ENCODE measurements around the gene PDE3B. TPM values are rescaled to one million over a fixed set of nuclear protein-coding genes. Genes with fewer than 3 reads are reported as not detected.

Gene PDE3B
- total RNA-seq, 6 donors from 2014 or later, result 19.3 to 62.7 (median 25.2) TPM

DNA sequence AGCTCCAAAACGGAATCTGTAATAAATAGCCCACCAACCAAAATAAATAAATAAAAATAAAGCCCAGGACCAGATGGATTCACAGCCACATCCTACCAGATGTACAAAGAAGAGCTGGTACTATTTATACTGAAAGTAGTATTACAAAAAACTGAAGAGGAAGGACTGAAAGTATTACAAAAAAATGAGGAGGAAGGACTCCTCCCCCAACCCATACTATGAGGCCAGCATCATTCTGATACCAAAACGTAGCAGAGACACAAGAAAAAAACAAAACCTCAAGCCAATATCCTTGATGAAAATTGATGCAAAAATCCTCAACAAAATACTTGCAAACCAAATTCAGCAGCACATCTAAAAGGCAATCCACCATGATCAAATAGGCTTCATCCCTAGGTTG, 183.0 kb downstream of the PDE3B start:
- H3K36me3 ChIP-seq, result peaks cover 0 to 13% (median 5%) of the 10 kb centered on the region in 4 donors
- H3K9me3 ChIP-seq, result no peaks in the 10 kb centered on the region
- TF ChIP-seq EP300 (IDR thresholded peaks at IDR 0.05) (no peak), POLR2A (IDR thresholded peaks at IDR 0.05) (no peak), POLR2AphosphoS5 (IDR thresholded peaks at IDR 0.05) (no peak)
- TF ChIP-seq, protein P1, sequence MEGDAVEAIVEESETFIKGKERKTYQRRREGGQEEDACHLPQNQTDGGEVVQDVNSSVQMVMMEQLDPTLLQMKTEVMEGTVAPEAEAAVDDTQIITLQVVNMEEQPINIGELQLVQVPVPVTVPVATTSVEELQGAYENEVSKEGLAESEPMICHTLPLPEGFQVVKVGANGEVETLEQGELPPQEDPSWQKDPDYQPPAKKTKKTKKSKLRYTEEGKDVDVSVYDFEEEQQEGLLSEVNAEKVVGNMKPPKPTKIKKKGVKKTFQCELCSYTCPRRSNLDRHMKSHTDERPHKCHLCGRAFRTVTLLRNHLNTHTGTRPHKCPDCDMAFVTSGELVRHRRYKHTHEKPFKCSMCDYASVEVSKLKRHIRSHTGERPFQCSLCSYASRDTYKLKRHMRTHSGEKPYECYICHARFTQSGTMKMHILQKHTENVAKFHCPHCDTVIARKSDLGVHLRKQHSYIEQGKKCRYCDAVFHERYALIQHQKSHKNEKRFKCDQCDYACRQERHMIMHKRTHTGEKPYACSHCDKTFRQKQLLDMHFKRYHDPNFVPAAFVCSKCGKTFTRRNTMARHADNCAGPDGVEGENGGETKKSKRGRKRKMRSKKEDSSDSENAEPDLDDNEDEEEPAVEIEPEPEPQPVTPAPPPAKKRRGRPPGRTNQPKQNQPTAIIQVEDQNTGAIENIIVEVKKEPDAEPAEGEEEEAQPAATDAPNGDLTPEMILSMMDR (IDR thresholded peaks at IDR 0.05), result no peak
- no peak overlapping the region for H3K27ac ChIP-seq
- 77 to 84% methylated on average over 2 of the region's 2 CpGs for WGBS, 2 donors
- DNase-seq (no peak), ATAC-seq (ENCODE audit: low FRiP score in 2 of 2) (no peak)
- H3K27me3 ChIP-seq, result no peaks in the 10 kb centered on the region
- no peaks in the 10 kb centered on the region for H3K4me1 ChIP-seq
- H3K4me3 ChIP-seq, result no peak overlapping the region

DNA sequence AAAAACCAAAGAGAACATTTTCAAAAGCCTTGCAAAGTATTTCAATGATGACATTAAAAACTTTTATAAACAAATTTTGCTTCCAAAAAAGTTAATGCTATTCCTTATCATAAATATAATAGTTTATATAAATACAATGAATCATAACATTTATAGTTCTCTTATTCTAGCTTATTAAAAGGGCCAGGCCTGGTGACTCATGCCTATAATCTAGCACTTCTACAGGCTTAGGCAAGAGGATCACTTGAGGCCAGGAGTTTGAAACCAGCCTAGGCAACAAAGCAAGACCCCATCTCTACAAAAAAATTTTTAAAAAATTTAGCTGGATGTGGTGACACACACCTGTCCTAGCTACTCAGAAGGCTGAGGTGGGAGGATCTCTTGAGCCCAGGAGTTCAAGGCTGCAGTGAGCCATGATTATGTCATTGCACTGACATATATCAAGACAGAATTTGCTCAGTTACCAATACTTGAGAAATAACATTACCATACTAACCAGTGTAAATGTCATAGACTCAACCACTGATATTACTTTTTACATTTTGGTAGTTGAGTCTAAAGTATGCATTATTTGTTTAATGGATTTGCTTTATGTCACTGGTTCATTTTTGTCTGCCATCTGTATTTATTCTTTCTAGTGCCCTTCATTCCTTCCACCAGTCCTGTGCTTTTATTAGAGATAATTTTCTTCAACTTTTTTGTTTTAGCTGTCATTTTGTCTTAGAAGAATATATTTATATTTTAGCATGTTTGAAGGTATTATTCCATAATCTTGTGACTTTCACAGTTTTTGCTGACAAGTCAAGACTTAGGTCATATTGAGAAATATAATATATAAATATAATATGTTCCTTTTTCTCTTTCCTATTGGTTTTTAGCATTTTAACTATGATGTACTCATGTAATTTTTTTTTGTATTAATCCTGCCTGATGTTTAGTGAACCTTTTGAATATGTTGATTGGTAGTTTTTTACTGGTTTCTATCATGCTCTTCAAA, 192.2 kb downstream of the PDE3B start:
- Histone ChIP-seq H3K36me3 (no peaks in the 10 kb centered on the region), H3K4me1 (no peaks in the 10 kb centered on the region), H3K27ac (no peak overlapping the region), H3K4me3 (no peak overlapping the region), H3K9me3 (no peaks in the 10 kb centered on the region), H3K27me3 (no peaks in the 10 kb centered on the region)
- no peak for ATAC-seq (ENCODE audit: low FRiP score in 2 of 2)
- DNase-seq, result no peak
- TF ChIP-seq POLR2AphosphoS5 (IDR thresholded peaks at IDR 0.05) (no peak), POLR2A (IDR thresholded peaks at IDR 0.05) (no peak), EP300 (IDR thresholded peaks at IDR 0.05) (no peak)
- TF ChIP-seq, protein P1 (IDR thresholded peaks at IDR 0.05), result no peak

DNA sequence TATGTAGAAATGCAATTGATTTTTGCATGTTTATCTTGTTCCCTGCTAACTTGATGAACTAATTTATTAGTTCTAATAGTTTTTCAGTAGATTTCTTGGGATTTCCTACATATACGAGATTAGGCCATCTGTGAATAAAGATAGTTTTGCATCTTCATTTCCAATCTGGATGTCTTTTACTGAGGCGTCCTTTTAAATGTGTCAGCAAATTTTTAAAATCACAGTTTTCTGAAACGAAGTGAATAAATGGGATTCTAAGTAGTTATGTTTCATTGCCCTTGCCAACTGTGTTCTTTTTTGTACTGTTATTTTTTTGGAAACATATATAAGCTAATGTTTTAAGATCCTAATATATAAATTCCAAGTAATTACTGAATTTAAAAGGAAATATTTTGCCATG, 198.4 kb downstream of the PDE3B start:
- TF ChIP-seq EP300 (IDR thresholded peaks at IDR 0.05) (no peak), POLR2AphosphoS5 (IDR thresholded peaks at IDR 0.05) (no peak), POLR2A (IDR thresholded peaks at IDR 0.05) (no peak)
- TF ChIP-seq, protein P1 (IDR thresholded peaks at IDR 0.05), result no peak
- WGBS, 2 donors, result 92% methylated on average over 3 of the region's 3 CpGs
- no peaks in the 10 kb centered on the region for H3K4me1 ChIP-seq

DNA sequence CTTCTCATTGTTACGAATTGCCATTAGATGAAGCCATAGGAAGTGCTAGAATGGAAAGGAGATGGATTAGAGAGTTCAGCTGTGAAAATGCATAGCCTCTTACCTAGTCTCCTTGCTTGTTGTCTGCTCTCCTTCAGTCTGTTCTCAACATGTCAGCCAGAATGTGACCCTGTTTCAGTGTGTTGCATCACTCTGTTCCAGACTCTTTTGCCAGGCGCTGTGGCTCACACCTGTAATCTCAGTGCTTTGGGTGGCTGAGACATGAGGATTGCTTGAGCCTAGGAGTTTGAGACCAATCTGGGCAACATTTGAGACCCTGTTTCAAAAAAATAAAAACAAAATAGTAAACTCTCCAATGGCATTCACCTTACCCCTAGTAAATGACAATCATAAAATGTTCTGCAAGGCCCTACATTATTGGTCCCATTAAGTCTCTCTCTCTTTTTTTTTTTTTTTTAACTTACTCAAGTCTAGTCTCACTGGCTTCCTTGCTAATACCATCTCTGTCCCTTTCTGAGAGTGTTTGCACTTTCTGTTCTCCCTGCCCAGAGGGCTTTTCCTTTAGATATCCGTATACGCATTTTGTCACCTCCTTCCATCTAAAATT, 209.1 kb downstream of the PDE3B start:
- WGBS, 2 donors, result 97% methylated on average over 4 of the region's 4 CpGs
- Histone ChIP-seq H3K9me3 (no peaks in the 10 kb centered on the region), H3K36me3 (peaks cover 0 to 3% (median 0%) of the 10 kb centered on the region in 4 donors), H3K4me1 (no peaks in the 10 kb centered on the region), H3K4me3 (no peak overlapping the region), H3K27ac (no peak overlapping the region), H3K27me3 (no peaks in the 10 kb centered on the region)
- ATAC-seq (ENCODE audit: low FRiP score in 2 of 2) (no peak), DNase-seq (no peak)
- TF ChIP-seq POLR2AphosphoS5 (IDR thresholded peaks at IDR 0.05) (no peak), POLR2A (IDR thresholded peaks at IDR 0.05) (no peak), EP300 (IDR thresholded peaks at IDR 0.05) (no peak)
- TF ChIP-seq, protein P1 (IDR thresholded peaks at IDR 0.05), result no peak

More for the DNA sequence above, 198.4 kb downstream of the PDE3B start:
- no peaks in the 10 kb centered on the region for H3K27me3 ChIP-seq
- DNase-seq (no peak), ATAC-seq (ENCODE audit: low FRiP score in 2 of 2) (no peak)
- no peak overlapping the region for H3K27ac ChIP-seq
- H3K4me3 ChIP-seq, result no peak overlapping the region
- H3K36me3 ChIP-seq, result peaks cover 0 to 13% (median 3%) of the 10 kb centered on the region in 4 donors
- H3K9me3 ChIP-seq, result no peaks in the 10 kb centered on the region

All from upper lobe of left lung (tissue), 6 donors.